ENCODE results near the gene CCDC27. TPM values are rescaled to one million over a fixed set of nuclear protein-coding genes. Genes with fewer than 3 reads are reported as not detected.

CCDC27 gene
- total RNA-seq, 6 donors from 2014 or later, result not detected

DNA sequence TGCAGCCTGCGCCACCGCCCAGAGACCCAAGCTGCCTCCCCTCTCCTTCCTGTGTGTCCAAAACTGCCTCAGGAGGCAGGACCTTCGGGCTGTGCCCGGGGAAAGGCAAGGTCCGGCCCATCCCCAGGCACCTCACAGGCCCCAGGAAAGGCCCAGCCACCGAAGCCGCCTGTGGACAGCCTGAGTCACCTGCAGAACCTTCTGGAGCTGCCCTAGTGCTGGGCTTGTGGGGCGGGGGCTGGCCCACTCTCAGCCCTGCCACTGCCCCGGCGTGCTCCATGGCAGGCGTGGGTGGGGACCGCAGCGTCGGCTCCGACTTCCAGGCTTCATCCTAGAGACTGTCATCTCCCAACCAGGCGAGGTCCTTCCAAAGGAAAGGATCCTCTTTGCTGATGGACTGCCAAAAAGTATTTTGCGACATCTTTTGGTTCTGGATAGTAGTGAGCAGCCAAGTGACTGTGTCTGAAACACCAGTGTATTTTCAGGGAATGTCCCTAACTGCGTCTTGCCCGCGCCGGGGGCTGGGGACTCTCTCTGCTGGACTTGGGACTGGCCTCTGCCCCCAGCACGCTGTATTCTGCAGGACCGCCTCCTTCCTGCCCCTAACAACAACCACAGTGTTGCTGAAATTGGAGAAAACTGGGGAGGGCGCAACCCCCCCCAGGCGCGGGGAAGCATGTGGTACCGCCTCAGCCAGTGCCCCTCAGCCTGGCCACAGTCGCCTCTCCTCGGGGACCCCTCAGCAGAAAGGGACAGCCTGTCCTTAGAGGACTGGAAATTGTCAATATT lies 19.0 kb upstream of the CCDC27 start:
- 78 to 82% methylated on average over 13 to 29 of the region's 29 CpGs for WGBS, 2 donors
- no peaks in the 10 kb centered on the region for H3K9me3 ChIP-seq
- H3K27ac ChIP-seq, result no peak overlapping the region
- ATAC-seq (ENCODE audit: low FRiP score in 2 of 2) (no peak), DNase-seq (peak in 1 of 2 donors; percentile 62)
- H3K4me1 ChIP-seq, result peaks cover 0 to 4% (median 0%) of the 10 kb centered on the region in 4 donors
- peaks cover 4 to 33% (median 25%) of the 10 kb centered on the region in 4 donors for H3K36me3 ChIP-seq
- no peak overlapping the region for H3K4me3 ChIP-seq
- TF ChIP-seq EP300 (IDR thresholded peaks at IDR 0.05) (no peak), POLR2AphosphoS5 (IDR thresholded peaks at IDR 0.05) (no peak)
- TF ChIP-seq, protein P1, sequence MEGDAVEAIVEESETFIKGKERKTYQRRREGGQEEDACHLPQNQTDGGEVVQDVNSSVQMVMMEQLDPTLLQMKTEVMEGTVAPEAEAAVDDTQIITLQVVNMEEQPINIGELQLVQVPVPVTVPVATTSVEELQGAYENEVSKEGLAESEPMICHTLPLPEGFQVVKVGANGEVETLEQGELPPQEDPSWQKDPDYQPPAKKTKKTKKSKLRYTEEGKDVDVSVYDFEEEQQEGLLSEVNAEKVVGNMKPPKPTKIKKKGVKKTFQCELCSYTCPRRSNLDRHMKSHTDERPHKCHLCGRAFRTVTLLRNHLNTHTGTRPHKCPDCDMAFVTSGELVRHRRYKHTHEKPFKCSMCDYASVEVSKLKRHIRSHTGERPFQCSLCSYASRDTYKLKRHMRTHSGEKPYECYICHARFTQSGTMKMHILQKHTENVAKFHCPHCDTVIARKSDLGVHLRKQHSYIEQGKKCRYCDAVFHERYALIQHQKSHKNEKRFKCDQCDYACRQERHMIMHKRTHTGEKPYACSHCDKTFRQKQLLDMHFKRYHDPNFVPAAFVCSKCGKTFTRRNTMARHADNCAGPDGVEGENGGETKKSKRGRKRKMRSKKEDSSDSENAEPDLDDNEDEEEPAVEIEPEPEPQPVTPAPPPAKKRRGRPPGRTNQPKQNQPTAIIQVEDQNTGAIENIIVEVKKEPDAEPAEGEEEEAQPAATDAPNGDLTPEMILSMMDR (IDR thresholded peaks at IDR 0.05), result no peak
- H3K27me3 ChIP-seq, result no peaks in the 10 kb centered on the region

GRCh38 chr1:3733883-3734589 lies 18.2 kb upstream of the CCDC27 start:
- H3K4me3 ChIP-seq, result no peak overlapping the region
- WGBS, 2 donors, result 81 to 83% methylated on average over 11 to 14 of the region's 17 CpGs
- no peaks in the 10 kb centered on the region for H3K27me3 ChIP-seq
- no peak for TF ChIP-seq POLR2A (IDR thresholded peaks at IDR 0.05)
- no peak for TF ChIP-seq POLR2AphosphoS5 (IDR thresholded peaks at IDR 0.05)
- no peak for TF ChIP-seq EP300 (IDR thresholded peaks at IDR 0.05)
- no peak overlapping the region for H3K27ac ChIP-seq
- no peaks in the 10 kb centered on the region for H3K9me3 ChIP-seq
- ATAC-seq (ENCODE audit: low FRiP score in 2 of 2), result no peak
- H3K4me1 ChIP-seq, result peaks cover 0 to 4% (median 0%) of the 10 kb centered on the region in 4 donors
- DNase-seq, result peak in 1 of 2 donors; percentile 53
- H3K36me3 ChIP-seq, result peaks cover 9 to 41% (median 30%) of the 10 kb centered on the region in 4 donors

- WGBS, 2 donors, result 91 to 94% methylated on average over 14 to 16 of the region's 16 CpGs
- no peak for TF ChIP-seq POLR2A (IDR thresholded peaks at IDR 0.05)
- TF ChIP-seq, protein P1 (IDR thresholded peaks at IDR 0.05), result no peak
- no peak for TF ChIP-seq POLR2AphosphoS5 (IDR thresholded peaks at IDR 0.05)
- no peak for TF ChIP-seq EP300 (IDR thresholded peaks at IDR 0.05)
- H3K9me3 ChIP-seq, result no peaks in the 10 kb centered on the region
- no peak overlapping the region for H3K27ac ChIP-seq
- no peak overlapping the region for H3K4me3 ChIP-seq
- no peaks in the 10 kb centered on the region for H3K27me3 ChIP-seq
- ATAC-seq (ENCODE audit: low FRiP score in 2 of 2) (no peak), DNase-seq (peak in 1 of 2 donors; percentile 72)
- H3K36me3 ChIP-seq, result peaks cover 9 to 46% (median 31%) of the 10 kb centered on the region in 4 donors
- peaks cover 0 to 4% (median 0%) of the 10 kb centered on the region in 4 donors for H3K4me1 ChIP-seq
Observed at GRCh38 chr1:3734602-3735001, 17.6 kb upstream of the CCDC27 start.

- 91 to 92% methylated on average over 5 to 12 of the region's 12 CpGs for WGBS, 2 donors
- peaks cover 9 to 52% (median 31%) of the 10 kb centered on the region in 4 donors for H3K36me3 ChIP-seq
Observed at GRCh38 chr1:3735027-3735681, 17.1 kb upstream of the CCDC27 start.

More at GRCh38 chr1:3735027-3735681, 17.1 kb upstream of the CCDC27 start:
- Histone ChIP-seq H3K9me3 (no peaks in the 10 kb centered on the region), H3K27ac (no peak overlapping the region), H3K4me1 (peaks cover 0 to 4% (median 0%) of the 10 kb centered on the region in 4 donors), H3K4me3 (no peak overlapping the region), H3K27me3 (no peaks in the 10 kb centered on the region)
- TF ChIP-seq POLR2A (IDR thresholded peaks at IDR 0.05), result no peak
- TF ChIP-seq POLR2AphosphoS5 (IDR thresholded peaks at IDR 0.05), result no peak
- TF ChIP-seq, protein P1 (IDR thresholded peaks at IDR 0.05), result no peak
- no peak for TF ChIP-seq EP300 (IDR thresholded peaks at IDR 0.05)
- ATAC-seq (ENCODE audit: low FRiP score in 2 of 2) (no peak), DNase-seq (no peak)
